Neural cell (in vitro differentiated cells): ENCODE results near the gene SAMM50. TPM values are rescaled to one million over a fixed set of nuclear protein-coding genes. Genes with fewer than 3 reads are reported as not detected.

ENCODE experiments used
- H2AFZ ChIP-seq: fragments of 200-600, 300-800 bp; sonication (generic), shearing (Covaris generic); 2 replicates; pipeline ENCODE4 v1.6.0; 2014; ENCODE audit warnings: low read depth, mild to moderate bottlenecking, antibody characterized with exemption, low read length, moderate library complexity
- H3F3A ChIP-seq: fragments of 200-600 bp; shearing (Covaris generic); 2 replicates; pipeline ENCODE4 v1.6.1; 2016; ENCODE audit warnings: mild to moderate bottlenecking, moderate library complexity, mixed read lengths, antibody characterized with exemption, low read length; ENCODE audit not compliant: insufficient read depth, poor library complexity, severe bottlenecking
- H3K27ac ChIP-seq: fragments of 200-600, 300-800 bp; sonication (generic), shearing (Covaris generic); 2 replicates; pipeline ENCODE4 v1.5.1; 2014; ENCODE audit warnings: mild to moderate bottlenecking, low read length, moderate library complexity
- H3K27me3 ChIP-seq: fragments of 300-800, 200-600 bp; sonication (generic), shearing (Covaris generic); 2 replicates; pipeline ENCODE4 v1.6.0; 2014; ENCODE audit warnings: mild to moderate bottlenecking, low read depth, low read length, moderate library complexity; ENCODE audit not compliant: insufficient read depth
- H3K36me3 ChIP-seq: fragments of 300-800, 200-600 bp; sonication (generic), shearing (Covaris generic); 2 replicates; pipeline ENCODE4 v1.5.1; 2014; ENCODE audit warnings: mild to moderate bottlenecking, antibody characterized with exemption, low read length, moderate library complexity; ENCODE audit not compliant: insufficient read depth
- H3K4me2 ChIP-seq: fragments of 300-800, 200-600 bp; sonication (generic), shearing (Covaris generic); 2 replicates; pipeline ENCODE4 v1.6.0; 2014; ENCODE audit warnings: mild to moderate bottlenecking, low read length
- H3K4me3 ChIP-seq: fragments of 300-800, 200-600 bp; sonication (generic), shearing (Covaris generic); 2 replicates; pipeline ENCODE4 v1.5.1; 2014; ENCODE audit warnings: mild to moderate bottlenecking, low read length, moderate library complexity
- H3K79me2 ChIP-seq: fragments of 200-600 bp; shearing (Covaris generic); replicated peaks from 2 replicates; pipeline ENCODE4 v1.6.0; 2014; ENCODE audit warnings: mild to moderate bottlenecking, low read length, moderate library complexity; ENCODE audit not compliant: insufficient read depth
- H3K9ac ChIP-seq: fragments of 300-800, 200-600 bp; sonication (generic), shearing (Covaris generic); 2 replicates; pipeline ENCODE4 v1.6.1; 2016; ENCODE audit warnings: mild to moderate bottlenecking, low read length, mixed read lengths
- H3K9me2 ChIP-seq: fragments of 200-600 bp; shearing (Covaris generic); 2 replicates; pipeline ENCODE4 v1.6.1; 2016; ENCODE audit warnings: mild to moderate bottlenecking, low read length, mixed read lengths; ENCODE audit not compliant: insufficient read depth
- H3K9me3 ChIP-seq: fragments of 200-600, 300-800 bp; sonication (generic), shearing (Covaris generic); 2 replicates; pipeline ENCODE4 v1.6.1; 2016; ENCODE audit warnings: mild to moderate bottlenecking, mixed run types, low read length, moderate library complexity, mixed read lengths
- H4K20me1 ChIP-seq: fragments of 200-600 bp; shearing (Covaris generic); 2 replicates; pipeline ENCODE4 v1.6.1; 2016; ENCODE audit warnings: mild to moderate bottlenecking, mixed run types; ENCODE audit not compliant: insufficient read depth
- CTCF ChIP-seq: fragments of 450-650 bp; IDR thresholded peaks from 2 replicates; pipeline ENCODE4 v1.5.1; 2014; ENCODE audit warnings: antibody characterized with exemption, mild to moderate bottlenecking, moderate library complexity; ENCODE audit not compliant: poor library complexity, severe bottlenecking
- EP300 ChIP-seq: fragments of 450-650 bp; conservative IDR thresholded peaks from 2 replicates; pipeline ENCODE4 v1.6.1; 2014; ENCODE audit warnings: antibody characterized with exemption, mild to moderate bottlenecking, moderate library complexity; ENCODE audit not compliant: poor library complexity, severe bottlenecking
- EZH2 ChIP-seq: fragments of 200-600, 300-800 bp; shearing (Covaris generic), sonication (generic); IDR thresholded peaks from 2 replicates; pipeline ENCODE4 v1.6.1; 2014; ENCODE audit warnings: antibody characterized with exemption, low read length, borderline replicate concordance, mild to moderate bottlenecking; ENCODE audit not compliant: insufficient read depth, poor library complexity, severe bottlenecking
- MXI1 ChIP-seq: fragments of 450-650 bp; conservative IDR thresholded peaks from 2 replicates; pipeline ENCODE4 v1.6.1; 2014; ENCODE audit warnings: antibody characterized with exemption, mild to moderate bottlenecking; ENCODE audit not compliant: poor library complexity, severe bottlenecking
- POLR2AphosphoS5 ChIP-seq: IDR thresholded peaks from 2 replicates; pipeline ENCODE4 v1.6.1; 2012
- RAD21 ChIP-seq: fragments of 450-650 bp; conservative IDR thresholded peaks from 2 replicates; pipeline ENCODE4 v1.6.1; 2014; ENCODE audit warnings: antibody characterized with exemption, mild to moderate bottlenecking, moderate library complexity
- REST ChIP-seq: IDR thresholded peaks from 2 replicates; pipeline ENCODE4 v1.6.1; 2012; ENCODE audit warnings: borderline replicate concordance
- SMC3 ChIP-seq: fragments of 450-650 bp; conservative IDR thresholded peaks from 2 replicates; pipeline ENCODE4 v1.6.1; 2014; ENCODE audit warnings: antibody characterized with exemption, mild to moderate bottlenecking, moderate library complexity; ENCODE audit not compliant: poor library complexity
- TAF1 ChIP-seq: IDR thresholded peaks from 2 replicates; pipeline ENCODE4 v1.6.1; 2012; ENCODE audit warnings: low read depth
- polyA plus RNA-seq: library from polyadenylated mRNA; depleted of rRNA; stranded (reverse); fragments of >200 nt; gene quantifications from 2 replicates; pipeline ENCODE4 v1.2.3, GENCODE V29; 2014

The SAMM50 gene
- polyA plus RNA-seq, 1 donor from 2014 or later: 38.1 TPM

GRCh38 chr22:43974028-43974545, 18.8 kb downstream of the SAMM50 start:
- Histone ChIP-seq H3K4me3 (no peak overlapping the region), H3K79me2 (no peaks in the 10 kb centered on the region), H3K9ac (no peak overlapping the region), H3K9me3 (no peaks in the 10 kb centered on the region), H3K27ac (no peak overlapping the region), H3K27me3 (no peaks in the 10 kb centered on the region), H2AFZ (no peak overlapping the region), H3K36me3 (no peaks in the 10 kb centered on the region), H3K4me2 (no peak overlapping the region), H3K9me2 (no peaks in the 10 kb centered on the region), H4K20me1 (no peaks in the 10 kb centered on the region), H3F3A (no peaks in the 10 kb centered on the region)
- TF ChIP-seq RAD21 (no peak), CTCF (no peak), POLR2AphosphoS5 (no peak), MXI1 (no peak), SMC3 (no peak), EP300 (no peak), REST (no peak), EZH2 (no peak), TAF1 (no peak)

GRCh38 chr22:43975041-43975440, 19.8 kb downstream of the SAMM50 start:
- H3K27ac ChIP-seq: no peak overlapping the region
- H3K36me3 ChIP-seq: no peaks in the 10 kb centered on the region
- no peaks in the 10 kb centered on the region for H3K9me2 ChIP-seq
- H2AFZ ChIP-seq: no peak overlapping the region
- no peak overlapping the region for H3K4me3 ChIP-seq
- no peak overlapping the region for H3K9ac ChIP-seq
- H3K79me2 ChIP-seq: no peaks in the 10 kb centered on the region
- no peaks in the 10 kb centered on the region for H3F3A ChIP-seq
- no peaks in the 10 kb centered on the region for H3K9me3 ChIP-seq
- H4K20me1 ChIP-seq: no peaks in the 10 kb centered on the region
- TF ChIP-seq CTCF (no peak), POLR2AphosphoS5 (no peak), TAF1 (no peak), RAD21 (no peak), REST (no peak), SMC3 (no peak), MXI1 (no peak), EZH2 (no peak), EP300 (no peak)
- H3K27me3 ChIP-seq: no peaks in the 10 kb centered on the region
- H3K4me2 ChIP-seq: no peak overlapping the region
